NCI-H446 (cell line): ENCODE results near the gene LDLRAP1.
"Not testable (repeated sequence)": the region's sequence is repeated elsewhere in the genome, so short reads cannot be mapped to it uniquely, and the experiment has no call there.

Experiments
- DNase-seq, 2 experiments: peaks; one replicate each; lab custom pipeline; 2025; lab: John Stamatoyannopoulos, UW

Gene LDLRAP1

DNA sequence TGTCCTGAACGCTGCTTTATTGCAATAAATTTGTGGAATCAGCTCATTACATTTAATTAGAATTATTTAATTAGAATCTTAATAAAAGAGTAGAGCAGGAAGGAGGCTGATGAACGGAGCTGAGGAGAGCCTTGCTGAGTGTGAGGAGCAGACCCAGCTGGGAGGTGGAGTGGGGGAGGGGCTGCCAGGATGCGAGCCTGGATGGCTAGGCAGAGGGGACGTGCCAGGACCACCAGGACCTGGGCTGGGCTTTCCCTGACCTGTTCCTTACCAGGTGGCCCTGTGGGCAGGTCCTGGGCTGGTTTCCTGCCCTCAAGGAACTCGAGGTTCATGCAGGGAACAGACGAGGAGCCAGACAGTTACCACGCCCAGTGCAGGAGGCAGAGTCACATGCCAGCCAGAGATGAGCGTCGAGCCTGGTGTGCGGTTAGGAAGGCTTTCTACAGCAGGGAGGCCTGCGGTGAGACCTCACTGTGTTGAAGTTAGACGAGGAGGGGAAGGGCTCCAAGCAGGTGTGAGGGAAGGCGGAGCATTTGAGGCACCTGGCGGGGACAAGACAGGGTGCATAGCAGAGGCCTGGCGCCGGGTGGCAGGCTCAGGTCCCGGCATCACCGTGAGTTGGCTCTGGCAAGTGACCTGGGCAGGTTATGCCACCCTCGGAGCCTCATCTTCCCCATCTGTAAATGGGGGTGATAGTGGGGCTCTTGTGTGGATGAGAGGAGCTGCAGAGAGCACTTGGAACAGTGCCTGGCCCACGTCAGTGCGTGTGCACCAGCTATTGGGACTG, 33.9 kb downstream of the LDLRAP1 start:
- DNase-seq, result no peak

GRCh38 chr1:25579292-25580252, 36.2 kb downstream of the LDLRAP1 start:
- peak in 1 of 2 experiments; percentile 41 for DNase-seq

GRCh38 chr1:25580927-25581326, 37.5 kb downstream of the LDLRAP1 start:
- peak in 1 of 2 experiments; percentile 16 for DNase-seq

- DNase-seq, result peak in 1 of 2 experiments; percentile 29
Measured at GRCh38 chr1:25581764-25582163, 38.4 kb downstream of the LDLRAP1 start.

DNA sequence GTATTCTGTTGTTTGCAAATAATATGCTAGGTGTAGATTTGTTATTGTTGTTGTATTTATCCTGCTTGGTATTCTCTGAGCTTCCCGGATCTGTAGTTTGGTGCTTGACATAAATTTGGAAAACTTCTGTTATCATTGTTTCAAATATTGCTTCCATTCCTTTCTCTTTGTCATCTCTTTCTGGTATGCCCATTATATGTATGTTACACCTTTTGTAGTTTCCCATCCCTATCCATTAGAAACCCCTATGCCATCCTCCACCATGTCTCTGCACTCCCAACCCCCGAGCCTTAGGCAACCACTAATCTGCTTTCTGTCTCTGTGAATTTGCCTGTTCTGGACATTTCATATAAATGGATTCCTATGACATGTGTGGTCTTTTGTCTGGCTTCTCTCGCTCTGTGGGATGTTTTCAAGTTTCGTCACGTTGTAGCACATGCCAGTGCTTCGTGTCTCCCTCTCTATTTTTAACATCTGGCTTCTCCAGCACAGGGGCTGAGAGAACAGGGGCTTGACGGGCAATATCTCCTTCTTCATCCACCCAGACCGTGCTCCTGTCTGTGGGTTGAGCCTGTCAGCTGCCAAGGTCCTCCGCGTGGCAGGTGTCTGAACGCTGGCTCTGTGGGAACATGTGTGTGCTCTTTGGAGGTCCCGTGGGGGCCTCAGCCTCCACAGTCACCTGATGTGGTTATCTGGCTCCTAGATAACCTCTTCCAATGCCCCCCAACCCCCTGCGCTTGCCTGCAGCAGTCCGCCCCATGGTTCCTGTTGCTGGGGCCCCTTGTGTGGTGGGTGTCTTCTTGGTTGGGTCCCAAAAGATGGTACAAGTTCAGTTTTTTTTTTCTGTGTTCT, 40.3 kb downstream of the LDLRAP1 start:
- DNase-seq, result no peak

GRCh38 chr1:25586181-25586588, 42.8 kb downstream of the LDLRAP1 start:
- no peak for DNase-seq

- no peak for DNase-seq
Measured at GRCh38 chr1:25587290-25587689, 43.9 kb downstream of the LDLRAP1 start.

GRCh38 chr1:25588224-25588623, 44.8 kb downstream of the LDLRAP1 start:
- DNase-seq, result not testable (repeated sequence)

DNA sequence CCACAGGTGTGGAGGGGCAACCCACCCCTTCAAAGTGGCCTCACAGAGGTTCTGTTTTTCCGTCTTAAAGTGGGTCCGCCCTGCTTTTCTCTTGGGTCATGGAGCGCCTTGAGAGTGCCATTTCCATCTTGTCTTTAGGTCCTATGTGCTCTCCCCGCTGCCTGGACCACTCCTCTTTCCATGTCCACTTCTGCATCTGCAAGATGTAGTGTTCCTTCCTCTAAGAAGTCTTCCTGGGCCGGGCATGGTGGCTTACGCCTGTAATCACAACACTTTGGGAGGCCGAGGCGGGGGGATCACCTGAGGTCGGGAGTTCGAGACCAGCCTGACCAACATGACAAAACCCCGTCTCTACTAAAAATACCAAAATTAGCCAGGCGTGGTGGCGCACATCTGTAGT, 45.4 kb downstream of the LDLRAP1 start:
- DNase-seq, result not testable (repeated sequence)

DNA sequence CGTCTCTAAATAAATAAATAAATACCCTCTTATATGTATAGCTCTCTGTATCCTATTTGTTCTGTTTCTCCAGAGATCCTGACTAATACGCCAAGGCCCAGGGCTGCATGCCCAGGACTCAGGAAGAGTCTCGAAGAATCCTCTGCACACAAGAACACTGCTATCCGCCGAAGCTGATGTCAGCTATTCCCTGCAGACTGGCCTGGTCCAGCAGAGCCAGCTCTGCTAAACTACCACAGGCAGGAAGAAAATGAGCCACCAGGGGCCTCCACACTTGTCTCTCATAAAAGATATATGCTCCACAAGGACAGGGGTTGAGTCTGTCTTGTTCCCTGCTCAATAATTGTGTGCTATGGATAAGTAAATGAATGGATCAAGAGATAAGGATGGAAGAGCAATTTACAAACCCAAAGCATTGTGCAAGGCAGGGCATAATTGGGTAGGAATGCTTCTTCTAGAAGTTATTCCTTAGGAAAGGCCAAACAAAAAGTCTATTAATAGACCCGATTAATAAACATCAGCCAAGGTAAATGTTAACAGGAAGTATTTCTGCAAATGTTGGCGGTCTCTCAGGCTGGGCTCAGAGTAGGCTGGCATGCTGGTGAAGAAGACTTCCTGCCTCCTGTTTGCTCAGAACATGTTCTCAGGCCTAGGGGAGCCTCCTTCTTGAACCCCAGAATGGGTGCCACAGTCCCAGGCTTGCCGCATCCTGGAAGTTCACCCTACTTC, 46.9 kb downstream of the LDLRAP1 start:
- DNase-seq, result no peak

GRCh38 chr1:25593861-25594260, 50.5 kb downstream of the LDLRAP1 start:
- DNase-seq, result no peak

DNA sequence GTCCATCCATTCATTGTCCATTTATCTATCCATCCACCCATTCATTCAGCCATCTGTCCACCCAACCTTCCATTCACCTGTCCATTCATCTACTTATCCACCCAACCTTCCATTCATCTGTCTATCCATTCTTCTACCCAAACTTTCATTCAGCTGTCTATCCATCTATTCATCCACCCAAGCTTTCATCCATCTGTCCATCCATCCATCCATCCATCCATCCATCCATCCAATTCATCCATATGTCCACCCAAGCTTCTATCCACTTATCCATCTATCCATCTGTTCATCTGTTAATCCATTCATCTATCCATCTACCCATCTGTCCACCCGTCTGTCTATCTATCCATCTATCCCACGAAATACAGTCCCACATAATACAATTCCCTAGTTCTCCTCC, 51.6 kb downstream of the LDLRAP1 start:
- DNase-seq, result no peak

DNA sequence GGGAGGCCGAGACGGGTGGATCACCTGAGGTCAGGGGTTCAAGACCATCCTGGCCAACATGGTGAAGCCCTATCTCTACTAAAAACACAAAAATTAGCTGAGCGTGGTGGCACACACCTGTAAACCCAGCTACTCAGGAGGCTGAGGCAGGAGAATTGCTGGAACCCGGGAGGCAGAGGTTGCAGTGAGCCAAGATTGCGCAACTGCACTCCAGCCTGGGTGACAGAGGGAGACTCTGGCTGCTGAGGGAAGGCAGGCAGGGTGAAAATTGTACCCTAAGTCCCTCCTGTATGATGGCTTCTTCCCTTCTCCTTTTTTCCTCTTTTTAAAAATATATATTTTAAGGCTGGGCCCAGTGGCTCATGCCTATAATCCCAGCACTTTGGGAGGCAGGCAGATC, 53.2 kb downstream of the LDLRAP1 start:
- not testable (repeated sequence) for DNase-seq

DNA sequence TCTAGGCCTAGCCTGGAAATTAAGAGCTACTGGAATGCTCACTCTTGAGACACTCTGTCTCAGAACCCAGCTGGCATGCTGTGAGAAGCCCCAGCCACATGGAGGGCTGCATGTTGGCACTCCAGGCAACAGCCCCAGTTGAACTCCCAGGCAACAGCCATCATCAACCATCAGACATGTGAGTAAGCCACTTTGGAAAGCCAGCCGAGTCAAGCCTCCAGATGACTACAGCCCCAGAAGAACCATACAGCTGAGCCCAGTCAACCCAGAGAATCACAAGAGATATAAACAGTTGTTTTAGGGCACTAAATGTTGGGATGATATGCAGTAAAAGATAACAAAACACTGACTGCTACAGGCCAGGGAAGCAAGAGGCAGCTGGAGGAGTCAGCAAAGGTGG, 55.5 kb downstream of the LDLRAP1 start:
- DNase-seq, result no peak

GRCh38 chr1:25599969-25600610, 56.7 kb downstream of the LDLRAP1 start:
- no peak for DNase-seq

- not testable (repeated sequence) for DNase-seq
Measured at GRCh38 chr1:25600971-25601699, 57.7 kb downstream of the LDLRAP1 start.

DNA sequence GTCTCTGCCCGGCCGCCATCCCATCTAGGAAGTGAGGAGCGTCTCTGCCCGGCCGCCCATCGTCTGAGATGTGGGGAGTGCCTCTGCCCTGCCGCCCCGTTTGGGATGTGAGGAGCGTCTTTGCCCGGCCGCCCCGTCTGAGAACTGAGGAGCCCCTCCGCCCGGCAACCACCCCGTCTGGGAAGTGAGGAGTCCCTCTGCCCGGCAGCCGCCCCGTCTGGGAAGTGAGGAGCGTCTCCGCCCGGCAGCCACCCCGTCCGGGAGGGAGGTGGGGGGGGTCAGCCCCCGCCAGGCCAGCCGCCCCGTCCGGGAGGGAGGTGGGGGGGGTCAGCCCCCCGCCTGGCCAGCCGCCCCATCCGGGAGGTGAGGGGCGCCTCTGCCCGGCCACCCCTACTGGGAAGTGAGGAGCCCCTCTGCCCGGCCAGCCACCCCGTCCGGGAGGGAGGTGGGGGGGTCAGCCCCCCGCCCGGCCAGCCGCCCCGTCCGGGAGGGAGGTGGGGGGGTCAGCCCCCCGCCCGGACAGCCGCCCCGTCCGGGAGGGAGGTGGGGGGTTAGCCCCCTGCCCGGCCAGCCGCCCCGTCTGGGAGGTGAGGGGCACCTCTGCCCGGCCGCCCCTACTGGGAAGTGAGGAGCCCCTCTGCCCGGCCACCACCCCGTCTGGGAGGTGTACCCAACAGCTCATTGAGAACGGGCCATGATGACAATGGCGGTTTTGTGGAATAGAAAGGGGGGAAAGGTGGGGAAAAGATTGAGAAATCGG, 60.6 kb downstream of the LDLRAP1 start:
- not testable (repeated sequence) for DNase-seq

DNA sequence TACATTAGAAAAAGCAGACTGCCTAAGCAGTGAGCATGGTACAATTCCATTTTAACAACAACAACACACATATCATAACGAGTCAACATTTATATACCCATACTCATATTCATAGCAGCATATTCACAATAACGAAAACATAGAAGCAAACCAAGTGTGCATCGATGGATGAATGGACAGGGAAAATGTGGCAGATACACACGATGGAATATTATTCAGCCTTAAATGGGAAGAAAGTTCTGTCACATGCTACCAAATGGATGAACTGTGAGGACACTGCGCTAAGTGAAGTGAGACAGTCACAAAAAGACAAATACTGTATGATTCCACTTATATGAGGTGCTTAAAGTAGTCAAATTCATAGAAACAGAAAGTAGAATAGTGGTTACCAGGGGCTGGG, 63.7 kb downstream of the LDLRAP1 start:
- DNase-seq, result no peak

- DNase-seq, result peak; percentile 74 to 86
Measured at GRCh38 chr1:25608488-25609178, 65.2 kb downstream of the LDLRAP1 start.
